ENCODE results near the gene DNAI1. TPM values are rescaled to one million over a fixed set of nuclear protein-coding genes. Genes with fewer than 3 reads are reported as not detected.

The DNAI1 gene
- total and polyA plus RNA-seq, 10 of the 15 experiments (the other 5 are each of a cell fraction or from before 2014, with no cell fraction given): not detected

GRCh38 chr9:34560599-34561214 is 102.1 kb downstream of the DNAI1 start:
- ATAC-seq (no peak; the same call in 2 of the 3 replicates), DNase-seq (ENCODE audit: low read depth, low spot score) (no peak), FAIRE-seq (no peak)
- no peaks in the 10 kb centered on the region for H3K36me3 ChIP-seq (ENCODE audit: control insufficient read depth in 2 of 2, insufficient read depth in 2 of 2, low read length in 1 of 2)
- no TSS peak for BruUV-seq (replicated peaks)
- H3K79me2 ChIP-seq (ENCODE audit: control insufficient read depth, insufficient read depth, low read length): no peaks in the 10 kb centered on the region
- TF ChIP-seq BCLAF1 (IDR thresholded peaks at IDR 0.05) (no peak), USF1 (IDR thresholded peaks at IDR 0.05; ENCODE audit: borderline replicate concordance, extremely low read length, insufficient read depth, low read depth, low read length) (no peak), ZNF622 (IDR thresholded peaks at IDR 0.05) (no peak), ZNF217 (IDR thresholded peaks at IDR 0.05) (no peak)
- peaks cover 0 to 5% of the 10 kb centered on the region in 2 experiments for H3K27me3 ChIP-seq (replicated peaks in 1 of 2; ENCODE audit: control insufficient read depth in 2 of 2, insufficient read depth in 2 of 2, low read length in 1 of 2)
- in situ Hi-C loops (cut with MboI) (no loop called here), intact Hi-C loops (cut with micrococcal nuclease; ENCODE audit: unreplicated experiment) (no loop called here)
- no peak overlapping the region for H3K4me2 ChIP-seq (ENCODE audit: control insufficient read depth, insufficient read depth)
- no peak overlapping the region for H3K9ac ChIP-seq (ENCODE audit: control insufficient read depth, insufficient read depth, low read length)
- H3K27ac ChIP-seq (ENCODE audit: control insufficient read depth, insufficient read depth): no peak overlapping the region
- 51% methylated on average over 13 of the region's 21 CpGs for WGBS (ENCODE audit: insufficient coverage, insufficient replicate concordance, low lambda C conversion rate, missing lambda C conversion rate)
- H3K4me1 ChIP-seq (ENCODE audit: control insufficient read depth, insufficient read depth, low read length): no peaks in the 10 kb centered on the region
- no peak overlapping the region for H2AFZ ChIP-seq (ENCODE audit: control insufficient read depth, low read depth, low read length)
- peaks cover 6% of the 10 kb centered on the region; the same call in 2 of the 3 replicates for H3K9me3 ChIP-seq (replicated peaks; ENCODE audit: control insufficient read depth, insufficient read depth, low read length)
- no peak overlapping the region for H3K4me3 ChIP-seq
- ChIA-PET SMC1A (ENCODE audit: uncharacterized antibody, unreplicated experiment) (no interaction called here), RAD21 (ENCODE audit: unreplicated experiment) (no interaction called here), CTCF (no interaction called here), POLR2A (no interaction called here)
- peaks cover 3% of the 10 kb centered on the region; the same call in 1 of the 2 replicates for H4K20me1 ChIP-seq (ENCODE audit: control insufficient read depth, insufficient read depth)

Data from GM12878 (cell line).